ENCODE data around the gene UGT2B28.
"Not testable (repeated sequence)": the region's sequence is repeated elsewhere in the genome, so short reads cannot be mapped to it uniquely, and the experiment has no call there.

The UGT2B28 gene

DNA sequence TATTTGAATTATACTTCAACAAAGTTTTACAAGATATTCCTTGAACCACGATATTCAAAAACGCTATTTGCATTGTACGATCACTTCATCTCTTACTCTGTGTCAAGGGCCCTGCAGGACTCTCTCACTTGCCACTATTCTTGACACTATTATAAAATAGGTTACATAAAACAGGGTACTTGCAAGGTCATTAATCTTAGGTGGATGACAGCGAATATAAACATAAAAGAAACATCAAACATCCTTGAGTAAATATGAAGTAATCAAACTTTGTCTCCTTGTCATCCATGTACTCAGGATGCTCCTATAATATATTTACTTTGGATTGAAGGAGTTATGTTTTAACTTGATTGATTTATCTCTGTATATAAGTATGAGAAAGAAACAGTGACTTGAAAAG lies at the start of gene UGT2B28:
Gene UGT2B28, plus strand, starts transcription at position 395 of the 400 bp plus-strand sequence. CDS start 26 bp downstream, outside the sequence.
- not testable (repeated sequence) for DNase-seq

DNA sequence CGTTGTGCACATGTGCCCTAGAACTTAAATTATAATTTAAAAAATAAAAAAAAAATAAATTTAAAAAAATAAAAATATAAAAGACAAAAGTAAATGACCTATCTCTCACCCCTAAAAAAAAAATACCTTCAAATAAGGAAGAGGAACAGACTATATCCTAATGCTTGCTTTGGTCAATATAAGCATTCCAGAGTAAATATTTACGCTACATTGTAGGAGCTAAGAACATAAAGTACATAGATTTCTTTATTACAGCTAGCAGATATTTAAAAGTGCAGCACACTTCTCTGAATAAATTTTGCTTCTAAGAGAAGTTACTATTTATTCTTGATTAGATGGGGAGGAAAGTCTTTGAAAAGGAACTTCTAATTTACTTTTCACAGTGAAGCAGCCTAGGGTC lies 41.2 kb upstream of the UGT2B28 start:
- DNase-seq, result no peak

DNA sequence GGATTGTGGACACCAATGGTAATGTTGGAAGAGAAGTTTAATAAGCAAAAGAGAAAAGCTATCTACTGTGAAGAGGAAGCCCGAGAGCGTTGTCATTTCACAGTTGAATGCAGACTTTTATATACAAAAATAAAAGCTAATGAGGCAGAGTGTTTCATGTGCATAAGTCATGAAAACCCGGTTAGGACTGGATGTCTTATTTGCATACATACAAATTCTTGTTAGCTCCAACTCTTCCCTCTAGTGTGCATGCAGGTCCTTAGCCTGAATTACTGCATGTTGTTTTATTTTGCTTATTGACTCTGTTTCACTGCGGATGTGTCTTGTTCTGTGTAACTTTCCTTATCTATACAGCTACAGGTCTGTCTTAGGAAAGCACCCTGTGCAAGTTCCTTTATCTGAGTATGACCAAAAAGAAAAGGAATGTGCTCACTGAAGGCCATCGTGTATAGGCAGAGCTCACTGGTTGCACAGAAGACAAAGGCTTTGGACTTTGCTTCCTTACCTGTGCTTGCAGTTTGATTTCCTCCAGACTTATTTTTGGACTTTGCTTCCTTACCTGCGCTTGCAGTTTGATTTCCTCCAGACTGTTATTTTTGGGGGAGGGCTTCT lies 40.6 kb upstream of the UGT2B28 start:
- DNase-seq, result no peak

DNA sequence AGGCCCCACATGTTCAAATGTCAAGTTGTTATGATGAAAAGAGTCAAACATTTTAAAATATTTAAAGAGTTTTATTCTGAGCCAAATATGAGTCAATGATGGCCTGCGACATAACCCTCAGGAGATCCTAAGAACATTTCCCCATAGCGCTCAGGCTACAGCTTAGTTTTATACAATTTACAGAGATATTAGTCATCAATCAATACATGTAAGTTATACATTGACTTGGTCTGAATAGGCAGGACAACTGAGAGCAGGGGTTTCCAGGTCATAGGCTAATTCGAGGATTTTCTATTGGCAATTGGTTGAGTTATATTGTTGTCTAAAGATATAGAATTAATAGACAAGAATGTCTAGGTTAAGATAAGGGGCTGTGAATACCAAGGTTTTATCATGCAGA lies 39.5 kb upstream of the UGT2B28 start:
- not testable (repeated sequence) for DNase-seq

DNA sequence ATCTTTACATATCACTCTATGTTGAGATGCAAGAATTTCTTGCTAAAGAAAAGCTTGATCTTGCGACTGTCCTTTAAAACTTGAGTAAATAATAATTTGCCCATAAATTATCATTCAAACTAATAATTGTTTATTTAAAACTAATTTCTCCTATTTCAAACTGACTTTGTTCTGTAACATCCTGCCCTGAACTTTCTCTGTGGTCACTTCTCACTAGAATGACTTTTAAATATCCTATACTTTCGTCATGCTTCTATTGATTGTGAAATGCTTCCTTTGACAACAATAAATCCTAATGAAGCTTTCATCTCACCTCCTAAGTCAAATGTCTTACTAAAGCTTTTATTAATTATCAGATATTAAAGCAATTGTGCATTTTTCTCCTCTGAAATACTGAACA lies 38.5 kb upstream of the UGT2B28 start:
- DNase-seq, result not testable (repeated sequence)

DNA sequence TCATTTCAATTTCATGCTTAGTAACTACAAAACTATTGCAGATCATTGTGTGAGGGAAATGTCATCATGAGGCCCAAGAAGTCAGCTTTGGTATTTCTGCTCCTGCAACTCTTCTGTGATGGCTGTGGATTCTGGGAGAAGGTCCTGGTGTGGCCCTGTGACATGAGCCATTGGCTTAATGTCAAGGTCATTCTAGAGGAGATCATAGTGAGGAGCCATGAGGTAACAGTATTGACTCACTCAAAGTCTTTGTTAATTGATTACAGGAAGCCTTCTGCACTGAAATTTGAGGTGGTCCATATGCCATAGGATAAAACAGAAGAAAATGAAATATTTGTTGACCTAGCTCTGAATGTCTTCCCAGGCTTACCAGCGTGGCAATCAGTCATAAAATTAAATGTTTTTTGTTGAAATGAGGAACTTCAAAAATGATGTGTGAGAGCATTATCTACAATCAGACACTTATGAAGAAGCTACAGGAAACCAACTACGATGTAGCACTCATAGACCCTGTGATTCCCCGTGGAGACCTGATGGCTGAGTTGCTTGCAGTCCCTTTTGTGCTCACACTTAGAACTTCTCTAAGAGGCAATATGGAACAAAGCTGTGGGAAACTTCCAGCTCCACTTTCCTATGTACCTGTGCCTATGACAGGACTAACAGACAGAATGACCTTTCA lies 37.6 kb upstream of the UGT2B28 start:
- DNase-seq, result not testable (repeated sequence)

DNA sequence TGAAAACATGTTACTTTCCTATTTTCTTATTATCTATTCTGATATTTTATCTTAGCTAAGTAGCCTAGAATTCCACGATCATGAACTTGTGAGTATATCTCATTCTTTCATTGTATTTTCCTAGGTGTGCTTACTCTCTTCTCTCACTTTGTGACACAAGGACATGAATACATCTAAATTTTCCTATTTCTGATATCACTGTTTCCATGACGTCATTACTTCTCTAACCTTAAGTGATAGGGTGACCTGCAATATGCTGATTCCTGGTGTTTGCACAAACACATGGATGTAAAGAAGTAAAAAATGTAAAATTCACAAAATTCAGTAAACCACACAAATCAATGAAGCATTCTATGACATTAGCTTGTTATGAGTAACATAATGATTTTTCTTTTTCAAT lies 29.4 kb upstream of the UGT2B28 start:
- DNase-seq, result not testable (repeated sequence)

DNA sequence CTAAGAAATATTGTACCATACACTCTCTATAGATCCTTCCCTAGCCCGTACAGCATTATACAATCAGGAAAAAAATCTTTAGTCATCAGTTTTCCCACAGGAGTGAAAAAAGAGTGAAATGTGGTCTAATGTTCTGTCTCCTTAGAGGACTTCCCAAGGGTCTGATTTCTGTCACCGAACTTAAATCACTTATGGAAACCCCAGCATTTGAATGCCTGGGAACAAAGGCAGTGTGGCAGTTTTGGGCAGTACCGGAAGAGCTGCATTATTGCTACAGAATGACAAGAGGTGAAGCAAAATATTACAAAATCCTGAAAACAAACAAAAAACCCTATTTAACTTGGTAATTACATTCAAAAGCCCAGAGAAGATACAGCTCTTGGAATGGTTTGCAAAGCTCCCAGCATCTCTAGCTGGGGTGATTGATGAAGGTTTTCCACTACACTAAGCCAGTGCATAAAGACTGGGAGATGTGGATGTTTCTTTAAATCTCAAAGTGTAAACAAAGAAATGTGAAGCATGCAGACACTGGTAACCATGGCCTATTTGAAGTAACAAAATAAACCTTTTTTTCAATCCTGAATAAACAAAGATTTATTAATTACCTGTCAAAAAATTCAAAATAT lies 27.0 kb upstream of the UGT2B28 start:
- DNase-seq, result not testable (repeated sequence)

DNA sequence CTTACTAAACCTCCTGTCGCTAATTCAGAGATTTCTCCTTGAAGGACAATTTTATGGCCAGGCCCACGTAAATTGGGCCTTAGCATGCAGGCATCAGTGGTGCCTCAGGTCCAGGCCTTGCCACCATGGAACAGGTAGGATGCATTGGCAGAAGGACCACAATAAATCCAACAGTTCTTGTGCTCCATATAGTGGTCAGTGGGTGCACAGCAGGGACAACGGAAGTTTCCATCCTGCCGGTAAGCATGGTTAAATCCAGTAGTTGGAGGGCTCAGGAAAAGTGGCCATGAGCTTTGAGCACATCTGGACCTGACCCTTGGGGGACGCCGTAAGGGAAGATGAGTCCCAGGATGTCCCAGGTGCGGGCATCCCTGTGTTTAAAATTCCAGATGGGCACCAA lies 11.7 kb upstream of the UGT2B28 start:
- DNase-seq, result not testable (repeated sequence)

DNA sequence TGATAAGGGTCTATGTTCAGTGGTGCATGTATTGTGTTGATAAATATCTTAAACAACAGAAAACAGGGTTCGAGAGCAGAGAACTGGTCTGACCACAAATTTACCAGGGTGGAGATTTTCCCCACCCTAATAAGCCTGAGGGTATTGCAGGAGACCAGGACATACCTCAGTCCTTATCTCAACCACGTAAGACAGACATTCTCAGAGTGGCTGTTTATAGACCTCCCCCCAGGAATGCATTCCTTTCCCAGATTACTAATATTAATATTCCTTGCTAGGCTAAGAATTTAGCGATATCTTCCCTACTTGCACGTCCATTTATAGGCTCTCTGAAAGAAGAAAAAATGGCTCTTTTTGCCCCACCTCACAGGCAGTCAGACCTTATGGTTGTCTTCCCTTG lies 16.1 kb downstream of the UGT2B28 start:
- not testable (repeated sequence) for DNase-seq

DNA sequence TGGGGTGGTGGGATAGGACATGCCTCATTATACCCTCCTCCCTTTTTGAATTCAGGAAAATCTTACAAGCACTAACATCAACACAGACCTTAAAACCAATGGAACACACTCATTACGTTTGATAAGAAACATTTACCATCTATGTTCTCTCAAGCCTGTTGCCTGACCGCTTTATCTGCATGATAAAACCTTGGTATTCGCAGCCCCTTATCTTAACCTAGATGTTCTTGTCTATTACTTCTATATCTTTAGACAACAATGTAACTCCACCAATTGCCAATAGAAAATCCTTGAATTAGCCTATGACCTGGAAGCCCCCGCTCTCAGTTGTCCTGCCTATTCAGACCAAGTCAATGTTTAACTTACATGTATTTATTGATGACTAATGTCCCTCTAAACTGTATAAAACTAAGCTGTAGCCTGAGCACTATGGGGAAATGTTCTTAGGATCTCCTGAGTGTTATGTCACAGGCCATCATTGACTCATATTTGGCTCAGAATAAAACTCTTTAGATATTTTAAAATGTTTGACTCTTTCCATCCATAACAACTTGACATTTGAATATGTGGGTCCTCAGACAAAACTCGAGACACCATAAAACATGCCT lies 28.3 kb downstream of the UGT2B28 start:
- not testable (repeated sequence) for DNase-seq

DNA sequence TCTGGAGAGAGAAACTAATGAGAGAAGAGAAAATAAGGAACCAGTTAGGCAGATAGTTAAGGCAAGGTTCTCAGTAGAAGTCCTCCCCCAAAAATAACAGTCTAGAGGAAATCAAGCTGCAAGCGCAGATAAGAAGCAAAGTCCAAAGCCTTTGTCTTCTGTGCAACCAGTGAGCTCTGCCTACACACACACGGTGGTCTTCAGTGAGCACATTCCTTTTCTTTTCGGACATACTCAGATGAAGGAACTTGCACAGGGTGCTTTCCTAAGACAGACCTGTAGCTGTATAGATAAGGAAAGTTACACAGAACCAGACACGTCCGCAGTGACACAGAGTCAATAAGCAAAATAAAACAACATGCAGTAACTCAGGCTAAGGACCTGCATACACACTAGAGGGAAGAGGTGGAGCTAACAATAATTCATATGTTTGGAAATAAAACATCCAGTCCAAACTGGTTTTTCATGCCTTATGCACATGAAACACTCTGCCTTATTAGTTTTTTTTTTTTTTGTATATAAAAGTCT lies 29.3 kb downstream of the UGT2B28 start:
- DNase-seq, result not testable (repeated sequence)

DNA sequence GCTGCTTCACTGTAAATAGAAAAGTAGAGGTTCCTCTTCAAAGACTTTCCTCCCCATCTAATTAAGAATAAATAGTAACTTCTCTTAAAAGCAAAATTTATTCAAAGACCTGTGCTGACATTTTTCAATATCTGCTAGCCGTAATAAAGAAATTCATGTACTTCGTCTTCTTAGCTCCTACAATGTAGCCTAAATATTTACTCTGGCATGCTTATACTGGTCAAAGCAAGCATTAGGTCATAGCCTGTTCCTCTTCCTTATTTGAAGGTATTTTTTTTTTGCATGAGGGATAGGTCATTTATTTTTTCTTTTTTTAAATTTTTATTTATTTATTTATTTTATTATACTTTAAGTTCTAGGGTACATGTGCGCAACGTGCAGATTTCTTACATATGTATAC lies 30.0 kb downstream of the UGT2B28 start:
- not testable (repeated sequence) for DNase-seq

DNA sequence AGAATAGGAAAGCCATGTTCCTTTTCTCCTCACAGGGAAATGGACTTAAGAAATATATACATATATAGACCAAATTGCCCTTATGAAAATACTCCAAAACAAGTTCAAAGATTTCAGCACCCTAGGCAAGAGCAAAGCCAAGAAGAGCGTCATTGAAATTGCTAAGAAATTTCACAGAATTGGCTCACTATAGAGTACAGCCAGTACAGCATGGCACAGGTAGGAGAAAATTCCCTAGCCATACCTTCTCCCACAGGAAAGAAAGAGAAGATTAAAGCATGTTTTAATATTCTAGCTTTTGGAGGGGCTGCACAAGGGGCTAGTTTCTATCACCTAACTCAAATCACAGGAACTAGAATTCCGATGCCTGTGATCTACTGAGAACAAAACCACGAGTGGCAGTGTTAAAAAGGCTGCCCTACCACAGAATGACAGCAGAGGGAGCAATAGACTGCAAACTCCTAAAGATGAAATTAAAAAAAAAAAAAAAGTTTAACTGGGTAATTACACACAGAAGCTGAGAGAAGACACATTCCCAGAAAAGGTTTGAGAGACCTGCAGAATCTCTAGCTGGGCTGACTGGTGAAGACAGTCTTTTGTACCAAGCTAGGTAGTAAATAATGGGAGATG lies 37.5 kb downstream of the UGT2B28 start:
- DNase-seq, result peak; percentile 4 to 33

DNA sequence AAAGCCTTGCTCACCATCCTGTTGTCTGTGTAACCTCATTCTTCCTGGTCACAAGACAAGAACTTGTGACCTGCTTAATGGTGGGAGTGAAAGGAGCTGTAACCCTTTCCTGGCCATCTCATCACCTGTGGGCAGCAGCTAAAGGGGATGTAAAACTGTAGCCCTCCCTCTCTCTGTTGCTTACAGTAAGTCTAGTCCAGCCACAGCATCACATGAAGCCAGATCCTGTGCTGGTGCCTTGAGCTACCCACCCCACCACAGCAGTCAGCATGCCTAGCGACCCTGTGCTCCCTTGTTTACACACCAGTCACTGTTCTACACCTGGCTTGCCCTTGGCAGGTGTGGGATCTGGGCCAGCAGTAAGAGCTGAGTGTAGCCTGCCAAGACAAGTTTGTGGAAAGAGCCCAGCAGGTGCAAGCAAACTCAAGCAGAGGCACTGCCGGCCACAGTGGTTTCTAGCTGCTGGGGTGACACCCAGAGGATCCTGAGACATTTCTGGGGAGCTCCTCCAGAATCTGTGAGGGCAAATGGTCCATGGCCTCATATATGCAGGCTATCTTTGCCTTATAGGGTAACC lies 41.0 kb downstream of the UGT2B28 start:
- peak; percentile 12 to 80 for DNase-seq

DNA sequence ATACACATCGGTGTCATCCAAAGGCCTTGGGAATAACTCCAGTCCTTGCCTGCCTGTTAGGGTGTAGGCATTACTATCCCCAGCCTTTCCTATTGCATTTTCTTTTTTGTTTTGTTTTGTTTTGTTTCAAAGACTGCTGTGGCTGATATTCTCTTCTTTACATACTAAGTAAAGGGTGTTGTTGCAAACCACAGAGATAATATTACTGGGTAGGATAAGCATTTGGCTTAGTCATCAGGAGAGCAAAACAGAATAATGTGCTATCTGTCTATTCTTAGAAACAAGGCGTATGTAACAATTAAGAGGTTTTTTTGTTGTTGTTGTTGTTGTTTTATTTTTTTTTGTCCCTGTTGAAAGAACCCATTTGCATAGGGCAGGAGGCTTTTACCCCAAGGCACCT lies 41.8 kb downstream of the UGT2B28 start:
- DNase-seq, result no peak

DNA sequence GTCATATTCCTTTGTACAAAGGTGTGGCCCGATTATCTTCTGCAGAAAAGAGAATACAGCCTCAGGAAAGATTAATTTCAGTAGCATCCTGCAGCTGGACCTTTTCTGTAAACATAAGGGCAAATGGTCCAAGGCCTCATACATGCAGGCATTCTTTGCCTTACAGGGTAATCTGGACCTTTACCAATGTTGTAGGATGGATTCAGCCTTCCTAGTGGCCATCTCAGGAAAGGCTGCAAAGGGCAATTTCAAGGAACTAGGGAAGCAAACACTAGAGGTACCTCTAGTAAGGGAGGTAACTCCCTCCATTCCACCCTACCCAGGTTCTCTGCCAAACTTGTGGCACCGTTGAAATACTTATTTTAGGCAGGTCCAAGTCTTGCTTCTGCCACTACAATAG lies 43.0 kb downstream of the UGT2B28 start:
- DNase-seq, result no peak

DNA sequence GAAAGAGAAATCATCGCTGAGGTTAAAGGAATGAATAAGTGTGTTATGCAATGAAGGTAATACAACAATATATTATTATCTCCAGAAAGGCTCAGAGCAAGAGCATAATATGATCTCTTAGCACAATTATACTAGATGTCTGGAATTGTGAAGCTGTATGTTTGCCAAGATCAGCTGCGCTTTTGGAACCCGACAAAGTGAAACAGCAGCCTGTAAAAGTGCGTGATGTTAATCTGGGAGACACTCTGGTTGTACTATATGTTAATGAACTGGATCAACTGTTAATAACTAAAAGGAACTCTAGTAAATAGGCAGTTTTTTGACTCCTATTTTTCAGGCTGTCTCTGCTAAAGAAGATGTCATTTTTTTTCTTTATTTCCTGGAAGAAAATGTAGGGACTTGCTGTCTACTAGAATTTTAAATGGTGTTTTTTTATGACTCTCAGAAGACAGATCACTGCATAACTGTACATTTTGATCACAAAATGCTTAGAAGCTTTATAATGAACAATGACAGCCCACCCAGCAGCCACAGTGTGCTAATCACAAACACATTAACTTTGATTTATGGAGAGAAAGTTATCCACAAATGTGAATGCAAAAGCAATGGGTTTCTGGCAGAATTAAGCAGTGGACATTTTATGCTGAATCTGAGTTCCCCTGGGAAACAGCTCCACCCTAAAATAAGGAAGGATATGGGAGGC lies 50.2 kb downstream of the UGT2B28 start:
- DNase-seq, result no peak

DNA sequence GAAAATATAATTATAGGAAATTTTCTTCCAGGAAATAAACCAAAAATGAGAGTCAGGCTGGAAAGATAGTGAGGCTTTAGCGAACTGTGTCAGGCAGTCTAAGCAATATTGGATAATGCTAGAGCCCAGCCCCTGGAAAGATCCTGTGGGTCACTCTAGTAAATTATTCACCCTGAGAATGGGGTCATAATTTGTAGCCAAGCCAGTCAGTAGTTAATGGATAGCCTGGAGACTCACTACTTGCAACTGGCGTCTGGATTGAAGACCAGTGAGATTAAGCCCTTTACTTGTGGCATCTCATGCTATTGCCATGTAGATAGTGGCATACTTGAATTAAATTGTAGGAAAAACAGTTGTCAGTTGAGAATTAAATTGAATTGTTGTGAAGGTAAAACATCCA lies 51.0 kb downstream of the UGT2B28 start:
- DNase-seq, result not testable (repeated sequence)

DNA sequence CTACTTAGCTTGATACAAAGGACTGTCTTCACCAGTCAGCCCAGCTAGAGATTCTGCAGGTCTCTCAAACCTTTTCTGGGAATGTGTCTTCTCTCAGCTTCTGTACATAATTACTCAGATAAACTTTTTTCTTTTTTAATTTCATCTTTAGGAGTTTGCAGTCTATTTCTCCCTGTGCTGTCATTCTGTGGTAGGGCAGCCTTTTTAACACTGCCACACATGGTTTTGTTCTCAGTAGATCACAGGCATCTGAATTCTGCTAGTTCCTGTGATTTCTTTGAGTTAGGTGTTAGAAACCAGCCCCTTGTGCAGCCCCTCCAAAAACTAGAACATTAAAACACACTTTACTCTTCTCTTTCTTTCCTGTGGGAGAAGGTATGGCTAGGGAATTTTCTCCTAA lies 55.2 kb downstream of the UGT2B28 start:
- not testable (repeated sequence) for DNase-seq

DNA sequence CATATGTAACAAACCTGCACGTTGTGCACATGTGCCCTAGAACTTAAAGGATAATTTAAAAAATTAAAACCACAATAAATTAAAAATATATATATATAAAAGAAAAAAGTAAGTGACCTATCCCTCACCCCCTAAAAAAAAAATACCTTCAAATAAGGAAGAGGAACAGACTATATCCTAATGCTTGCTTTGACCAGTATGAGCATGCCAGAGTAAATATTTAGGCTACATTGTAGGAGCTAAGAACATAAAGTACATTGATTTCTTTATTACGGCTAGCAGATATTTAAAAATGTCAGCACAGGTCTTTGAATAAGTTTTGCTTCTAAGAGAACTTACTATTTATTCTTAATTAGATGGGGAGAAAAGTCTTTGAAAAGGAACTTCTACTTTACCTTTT lies 62.8 kb downstream of the UGT2B28 start:
- not testable (repeated sequence) for DNase-seq
